Activated CD4-positive, alpha-beta T cell treated with anti-CD3 and anti-CD28 coated beads, Interleukin-2, amount 10 ng/mL, durations not matched to agents 7 days and 5 days (primary cell): ENCODE data around the gene PDE7B. TPM values are rescaled to one million over a fixed set of nuclear protein-coding genes. Genes with fewer than 3 reads are reported as not detected.

Experiments
- CTCF ChIA-PET: fragments of 350-600 bp; sonication (Branson Sonifier 250); formaldehyde crosslinking; loops from one replicate; lab custom pipeline; 2021; ENCODE audit warnings: antibody characterized with exemption; lab: Charles Lee
- POLR2A ChIA-PET: fragments of 350-600 bp; sonication (Branson Sonifier 250); formaldehyde crosslinking; loops from one replicate; lab custom pipeline; 2021; ENCODE audit warnings: antibody characterized with exemption; lab: Charles Lee
- DNase-seq: peaks from one replicate; pipeline ENCODE4 v3.0.0-alpha.2; 2020
- H3K27ac Mint-ChIP-seq: one replicate; pipeline ENCODE4 v1.8.0; 2021; ENCODE audit warnings: mild to moderate bottlenecking, moderate library complexity, mixed read lengths
- H3K27me3 Mint-ChIP-seq: one replicate; pipeline ENCODE4 v1.8.0; 2021; ENCODE audit warnings: mixed read lengths
- H3K36me3 Mint-ChIP-seq: one replicate; pipeline ENCODE4 v1.8.0; 2021; ENCODE audit warnings: low read depth, mixed read lengths
- H3K4me1 Mint-ChIP-seq: one replicate; pipeline ENCODE4 v1.8.0; 2021; ENCODE audit warnings: mixed read lengths
- H3K4me3 Mint-ChIP-seq: one replicate; pipeline ENCODE4 v1.8.0; 2021; ENCODE audit warnings: mild to moderate bottlenecking, moderate library complexity, mixed read lengths
- H3K9me3 Mint-ChIP-seq: one replicate; pipeline ENCODE4 v1.8.0; 2021; ENCODE audit warnings: mixed read lengths
- total RNA-seq, 2 experiments: library from RNA; stranded (reverse); gene quantifications; one replicate each; pipeline ENCODE4 v1.2.3, GENCODE V29; 2021

The PDE7B gene
- total RNA-seq, 2 experiments from 2014 or later = 0.57 to 1.2 TPM

GRCh38 chr6:135950669-135951068 is 99.2 kb downstream of the PDE7B start:
- no peaks in the 10 kb centered on the region for H3K4me1 Mint-ChIP-seq
- no peaks in the 10 kb centered on the region for H3K9me3 Mint-ChIP-seq
- ChIA-PET POLR2A (no interaction called here), CTCF (no interaction called here)
- no peak overlapping the region for H3K4me3 Mint-ChIP-seq
- H3K36me3 Mint-ChIP-seq = no peaks in the 10 kb centered on the region
- no peaks in the 10 kb centered on the region for H3K27me3 Mint-ChIP-seq
- no peak overlapping the region for H3K27ac Mint-ChIP-seq
- DNase-seq = no peak

GRCh38 chr6:135951169-135951568 is 99.7 kb downstream of the PDE7B start:
- H3K4me3 Mint-ChIP-seq = no peak overlapping the region
- no peaks in the 10 kb centered on the region for H3K4me1 Mint-ChIP-seq
- H3K27me3 Mint-ChIP-seq = no peaks in the 10 kb centered on the region
- DNase-seq = no peak
- ChIA-PET POLR2A (no interaction called here), CTCF (no interaction called here)
- H3K27ac Mint-ChIP-seq = no peak overlapping the region
- H3K9me3 Mint-ChIP-seq = no peaks in the 10 kb centered on the region
- no peaks in the 10 kb centered on the region for H3K36me3 Mint-ChIP-seq

GRCh38 chr6:135953818-135954217 is 102.3 kb downstream of the PDE7B start:
- Mint-ChIP-seq H3K36me3 (no peaks in the 10 kb centered on the region), H3K9me3 (no peaks in the 10 kb centered on the region), H3K27ac (no peak overlapping the region), H3K4me3 (no peak overlapping the region), H3K27me3 (no peaks in the 10 kb centered on the region), H3K4me1 (no peaks in the 10 kb centered on the region)
- POLR2A ChIA-PET = no interaction called here
- DNase-seq = no peak
- CTCF ChIA-PET = no interaction called here

- H3K4me3 Mint-ChIP-seq = no peak overlapping the region
- H3K4me1 Mint-ChIP-seq = no peaks in the 10 kb centered on the region
- DNase-seq = no peak
- ChIA-PET CTCF (interaction anchor here (1.4 kb wide), 1 partner anchor 35 kb away, joined by 3 read pairs; no protein-coding TSS in a partner anchor), POLR2A (no interaction called here)
- no peak overlapping the region for H3K27ac Mint-ChIP-seq
- no peaks in the 10 kb centered on the region for H3K9me3 Mint-ChIP-seq
- no peaks in the 10 kb centered on the region for H3K36me3 Mint-ChIP-seq
- no peaks in the 10 kb centered on the region for H3K27me3 Mint-ChIP-seq
Measured at GRCh38 chr6:135955099-135955498, 103.6 kb downstream of the PDE7B start.

- H3K9me3 Mint-ChIP-seq = no peaks in the 10 kb centered on the region
- CTCF ChIA-PET = no interaction called here
Measured at GRCh38 chr6:135962731-135963130, 111.2 kb downstream of the PDE7B start.

GRCh38 chr6:135970750-135971149 is 119.2 kb downstream of the PDE7B start:
- Mint-ChIP-seq H3K4me3 (no peak overlapping the region), H3K27me3 (no peaks in the 10 kb centered on the region), H3K36me3 (no peaks in the 10 kb centered on the region), H3K27ac (no peak overlapping the region), H3K4me1 (no peaks in the 10 kb centered on the region), H3K9me3 (peaks cover 5% of the 10 kb centered on the region)
- DNase-seq = no peak
- ChIA-PET CTCF (no interaction called here), POLR2A (no interaction called here)

More at GRCh38 chr6:135962731-135963130, 111.2 kb downstream of the PDE7B start:
- POLR2A ChIA-PET = no interaction called here
- Mint-ChIP-seq H3K36me3 (no peaks in the 10 kb centered on the region), H3K4me1 (no peaks in the 10 kb centered on the region), H3K27ac (no peak overlapping the region), H3K27me3 (no peaks in the 10 kb centered on the region), H3K4me3 (no peak overlapping the region)
- DNase-seq = no peak

- ChIA-PET POLR2A (no interaction called here), CTCF (no interaction called here)
- no peak overlapping the region for H3K4me3 Mint-ChIP-seq
- H3K27me3 Mint-ChIP-seq = no peaks in the 10 kb centered on the region
- no peaks in the 10 kb centered on the region for H3K4me1 Mint-ChIP-seq
- H3K36me3 Mint-ChIP-seq = no peaks in the 10 kb centered on the region
- DNase-seq = no peak
- peaks cover 5% of the 10 kb centered on the region for H3K9me3 Mint-ChIP-seq
- H3K27ac Mint-ChIP-seq = no peak overlapping the region
Measured at GRCh38 chr6:135971351-135971750, 119.8 kb downstream of the PDE7B start.

DNA sequence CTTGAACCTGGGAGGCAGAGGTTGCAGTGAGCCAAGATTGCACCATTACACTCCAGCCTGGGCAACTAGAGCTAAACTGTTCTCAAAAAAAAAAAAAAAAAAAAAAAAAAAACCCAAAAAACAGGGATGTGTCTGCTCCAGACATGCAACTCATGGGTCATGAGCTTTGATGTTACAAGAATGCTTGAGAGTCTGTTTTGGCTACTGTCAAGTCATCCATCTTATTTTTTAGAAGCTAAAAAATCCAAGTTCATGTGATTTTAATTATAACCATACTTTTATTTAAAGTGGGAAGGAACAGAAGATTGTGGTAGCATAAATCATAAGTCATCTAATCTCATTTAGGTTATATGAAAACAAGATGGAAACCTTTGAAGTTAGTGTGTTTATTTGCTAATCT is 120.6 kb downstream of the PDE7B start:
- Mint-ChIP-seq H3K27me3 (no peaks in the 10 kb centered on the region), H3K9me3 (peaks cover 5% of the 10 kb centered on the region), H3K36me3 (no peaks in the 10 kb centered on the region), H3K4me1 (no peaks in the 10 kb centered on the region), H3K4me3 (no peak overlapping the region), H3K27ac (no peak overlapping the region)
- CTCF ChIA-PET = interaction anchor here (1.0 kb wide), 1 partner anchor 101 kb away, joined by 3 read pairs; no protein-coding TSS in a partner anchor
- DNase-seq = no peak
- POLR2A ChIA-PET = no interaction called here

- no peaks in the 10 kb centered on the region for H3K36me3 Mint-ChIP-seq
- no peak overlapping the region for H3K4me3 Mint-ChIP-seq
- DNase-seq = no peak
- peaks cover 5% of the 10 kb centered on the region for H3K9me3 Mint-ChIP-seq
- POLR2A ChIA-PET = no interaction called here
- no peaks in the 10 kb centered on the region for H3K4me1 Mint-ChIP-seq
- no peaks in the 10 kb centered on the region for H3K27me3 Mint-ChIP-seq
- no peak overlapping the region for H3K27ac Mint-ChIP-seq
- CTCF ChIA-PET = interaction anchor here (1.0 kb wide), 1 partner anchor 100 kb away, joined by 3 read pairs; no protein-coding TSS in a partner anchor
Measured at GRCh38 chr6:135972586-135972985, 121.1 kb downstream of the PDE7B start.

GRCh38 chr6:135974426-135974825 is 122.9 kb downstream of the PDE7B start:
- no peak for DNase-seq
- Mint-ChIP-seq H3K4me3 (no peak overlapping the region), H3K27me3 (no peaks in the 10 kb centered on the region), H3K4me1 (no peaks in the 10 kb centered on the region), H3K27ac (no peak overlapping the region), H3K9me3 (no peaks in the 10 kb centered on the region), H3K36me3 (no peaks in the 10 kb centered on the region)
- ChIA-PET CTCF (interaction anchor here (0.7 to 1.2 kb wide), 2 partner anchors 10 to 18 kb away, joined by 3 to 4 read pairs; no protein-coding TSS in a partner anchor), POLR2A (no interaction called here)

GRCh38 chr6:135976585-135976984 is 125.1 kb downstream of the PDE7B start:
- Mint-ChIP-seq H3K4me1 (no peaks in the 10 kb centered on the region), H3K4me3 (no peak overlapping the region), H3K9me3 (no peaks in the 10 kb centered on the region), H3K27ac (no peak overlapping the region), H3K36me3 (no peaks in the 10 kb centered on the region), H3K27me3 (no peaks in the 10 kb centered on the region)
- no peak for DNase-seq
- ChIA-PET CTCF (no interaction called here), POLR2A (no interaction called here)

DNA sequence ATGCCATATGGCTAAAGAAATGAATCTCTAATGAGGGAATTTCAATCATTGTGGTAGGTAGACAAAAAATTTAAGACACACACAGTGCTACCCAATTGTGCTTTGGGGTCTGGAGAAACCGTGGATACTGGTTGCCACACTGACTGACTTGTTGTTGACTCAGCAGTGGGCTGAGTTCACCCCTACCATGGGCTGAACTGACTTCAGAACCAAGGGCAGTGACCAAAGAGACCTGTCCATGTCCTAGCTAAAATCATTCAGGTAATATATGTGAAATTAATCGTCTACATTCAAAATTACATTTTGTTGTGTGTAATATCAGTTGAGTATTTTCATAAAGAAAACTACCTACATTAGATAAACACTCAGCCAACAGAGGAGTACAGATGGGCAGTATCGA is 131.6 kb downstream of the PDE7B start:
- Mint-ChIP-seq H3K36me3 (no peaks in the 10 kb centered on the region), H3K9me3 (no peaks in the 10 kb centered on the region), H3K27ac (no peak overlapping the region), H3K4me1 (no peaks in the 10 kb centered on the region), H3K27me3 (no peaks in the 10 kb centered on the region), H3K4me3 (no peak overlapping the region)
- POLR2A ChIA-PET = no interaction called here
- DNase-seq = no peak
- CTCF ChIA-PET = no interaction called here

GRCh38 chr6:135983718-135984343 is 132.3 kb downstream of the PDE7B start:
- CTCF ChIA-PET = no interaction called here
- Mint-ChIP-seq H3K27me3 (no peaks in the 10 kb centered on the region), H3K36me3 (no peaks in the 10 kb centered on the region), H3K4me1 (no peaks in the 10 kb centered on the region), H3K4me3 (no peak overlapping the region), H3K27ac (no peak overlapping the region), H3K9me3 (no peaks in the 10 kb centered on the region)
- POLR2A ChIA-PET = no interaction called here
- DNase-seq = no peak

GRCh38 chr6:135985471-135985870 is 134.0 kb downstream of the PDE7B start:
- POLR2A ChIA-PET = no interaction called here

More at GRCh38 chr6:135985471-135985870, 134.0 kb downstream of the PDE7B start:
- no peak overlapping the region for H3K4me3 Mint-ChIP-seq
- CTCF ChIA-PET = no interaction called here
- H3K27ac Mint-ChIP-seq = no peak overlapping the region
- no peak for DNase-seq
- H3K36me3 Mint-ChIP-seq = no peaks in the 10 kb centered on the region
- no peaks in the 10 kb centered on the region for H3K4me1 Mint-ChIP-seq
- no peaks in the 10 kb centered on the region for H3K9me3 Mint-ChIP-seq
- H3K27me3 Mint-ChIP-seq = no peaks in the 10 kb centered on the region
